Ovary (tissue), 9 donors: ENCODE data around the gene INO80. TPM values are rescaled to one million over a fixed set of nuclear protein-coding genes. Genes with fewer than 3 reads are reported as not detected.

Source experiments
- DNase-seq, 5 donors: peaks; one replicate each; pipeline ENCODE4 v3.0.0-alpha.2; 2019 to 2020
- H3K27ac ChIP-seq, 2 donors: fragments of 200-600 bp; one replicate each; pipeline versions ENCODE4 v1.5.1 to v1.8.0; 2019 to 2022
- H3K27me3 ChIP-seq: fragments of 200-600 bp; one replicate; pipeline ENCODE4 v1.8.0; 2022
- H3K36me3 ChIP-seq: fragments of 200-600 bp; sonication (generic); one replicate; pipeline ENCODE4 v1.5.1; 2019
- H3K4me1 ChIP-seq: one replicate; pipeline ENCODE4 v1.8.1; 2013; ENCODE audit warnings: mild to moderate bottlenecking, moderate library complexity; ENCODE audit not compliant: insufficient read depth
- H3K4me3 ChIP-seq: fragments of 200-600 bp; sonication (generic); one replicate; pipeline ENCODE4 v1.5.1; 2017
- H3K9me3 ChIP-seq, 2 donors: fragments of 200-600 bp in 1 of 2; sonication (generic) in 1 of 2; one replicate each; pipeline versions ENCODE4 v1.5.1 to v1.8.1; 2013 to 2019; ENCODE audit warnings: mild to moderate bottlenecking in 1 of 2, moderate library complexity in 1 of 2
- CTCF ChIP-seq, 3 donors: fragments of 450-650 bp in 2 of 3; fragments of 200-600 bp in 1 of 3; IDR thresholded peaks; one replicate each; pipeline versions ENCODE4 v1.5.1 to v1.8.0; 2016 to 2022; ENCODE audit warnings: antibody characterized with exemption in 3 of 3, mild to moderate bottlenecking in 1 of 3
- EP300 ChIP-seq: sonication (generic); formaldehyde crosslinking; IDR thresholded peaks from one replicate; pipeline ENCODE4 v1.6.1; 2017; ENCODE audit warnings: antibody characterized with exemption
- POLR2A ChIP-seq: fragments of 450-650 bp; IDR thresholded peaks from one replicate; pipeline ENCODE4 v1.6.1; 2017; ENCODE audit warnings: antibody characterized with exemption, mild to moderate bottlenecking, moderate library complexity
- WGBS, 3 donors: extraction: QIAGEN DNeasy Blood & Tissue Kit in 1 of 3; methylation state at CpG; one replicate each; pipeline versions ENCODE4 v1.1.5 to v1.1.7; 2013 to 2017; 5-methylcytosine and 5-hydroxymethylcytosine counted together
- intact Hi-C, 4 donors: fragments of 100-400 bp; cut with DNase I; formaldehyde crosslinking; loops; one replicate each; pipeline versions ENCODE4 v1.11.0 to v1.15.1; 2022 to 2023
- polyA plus RNA-seq, 2 donors: library from polyadenylated mRNA; stranded (reverse); fragments of 200-250 nt in 1 of 2; fragments of 350-450 nt in 1 of 2; fragmentation: Illumina TruSeq in 1 of 2; extraction: RNeasy Lipid Tissue Mini Kit (QIAGEN cat#74804) in 1 of 2; gene quantifications; one replicate each; pipeline ENCODE4 v1.2.3, GENCODE V29; 2013 to 2014
- total RNA-seq, 7 donors: library from RNA; depleted of rRNA in 2 of 7; stranded (reverse); fragments of >200 nt in 2 of 7; fragmentation: NEBNext Ultra II Directional in 3 of 7; extraction: Animal tissue kit (Norgen Biotek cat#: 25700) in 3 of 7; gene quantifications; one replicate each; pipeline versions ENCODE4 v1.1.0 to v1.2.4, GENCODE V29; 2016 to 2023
- donor health status: DM: no; HTN: no; CAD: no; lungs with moderate emphysema.
- donor health status: DM: no; HTN: no; CAD: no.
- donor health status: Bipolar disorder and iron deficiency.
- donor health status: DM: yes; HTN: yes; CAD: no.
- donor health status: DM: no; HTN: no; CAD: no.
- donor health status: DM: yes; HTN: yes; CAD: no.

Gene INO80
- total and polyA plus RNA-seq, 9 donors = 12.0 to 36.0 (median 17.3) TPM

- Histone ChIP-seq H3K36me3 (no peaks in the 10 kb centered on the region), H3K9me3 (no peaks in the 10 kb centered on the region), H3K4me3 (no peak overlapping the region), H3K4me1 (no peaks in the 10 kb centered on the region), H3K27me3 (no peaks in the 10 kb centered on the region), H3K27ac (no peak overlapping the region)
- 95 to 99% (median 97%) methylated on average over 3 of the region's 3 CpGs for WGBS, 3 donors
- intact Hi-C loops = no loop called here
- TF ChIP-seq CTCF (IDR thresholded peaks at IDR 0.05) (no peak), EP300 (no peak), POLR2A (no peak)
- DNase-seq = no peak
Observed at GRCh38 chr15:40991355-40991754, 124.7 kb downstream of the INO80 start.

GRCh38 chr15:40990789-40991188, 125.3 kb downstream of the INO80 start:
- Histone ChIP-seq H3K4me1 (no peaks in the 10 kb centered on the region), H3K27ac (no peak overlapping the region), H3K36me3 (no peaks in the 10 kb centered on the region), H3K4me3 (no peak overlapping the region), H3K9me3 (no peaks in the 10 kb centered on the region), H3K27me3 (no peaks in the 10 kb centered on the region)
- DNase-seq = no peak
- intact Hi-C loops = no loop called here
- 0% methylated on average over 1 of the region's 1 CpG for WGBS, 3 donors
- TF ChIP-seq CTCF (IDR thresholded peaks at IDR 0.05) = no peak
- no peak for TF ChIP-seq EP300
- TF ChIP-seq POLR2A = no peak

- H3K36me3 ChIP-seq = no peaks in the 10 kb centered on the region
- no peak for TF ChIP-seq POLR2A
- TF ChIP-seq CTCF (IDR thresholded peaks at IDR 0.05) = no peak
- no peak for TF ChIP-seq EP300
- no peaks in the 10 kb centered on the region for H3K9me3 ChIP-seq
- DNase-seq = no peak
- no peaks in the 10 kb centered on the region for H3K27me3 ChIP-seq
- no peak overlapping the region for H3K4me3 ChIP-seq
- no peak overlapping the region for H3K27ac ChIP-seq
- H3K4me1 ChIP-seq = no peaks in the 10 kb centered on the region
- intact Hi-C loops = no loop called here
Observed at GRCh38 chr15:40990080-40990479, 126.0 kb downstream of the INO80 start.

GRCh38 chr15:40988156-40988555, 127.9 kb downstream of the INO80 start:
- Histone ChIP-seq H3K4me3 (no peak overlapping the region), H3K4me1 (no peaks in the 10 kb centered on the region), H3K27ac (no peak overlapping the region), H3K27me3 (no peaks in the 10 kb centered on the region), H3K36me3 (no peaks in the 10 kb centered on the region), H3K9me3 (no peaks in the 10 kb centered on the region)
- TF ChIP-seq POLR2A = no peak
- no peak for TF ChIP-seq EP300
- TF ChIP-seq CTCF (IDR thresholded peaks at IDR 0.05) = no peak
- intact Hi-C loops = no loop called here
- DNase-seq = no peak
- WGBS, 3 donors = 87 to 91% (median 89%) methylated on average over 4 of the region's 4 CpGs

- intact Hi-C loops = no loop called here
- WGBS, 3 donors = 81 to 83% (median 82%) methylated on average over 7 of the region's 7 CpGs
- Histone ChIP-seq H3K9me3 (no peaks in the 10 kb centered on the region), H3K27me3 (no peaks in the 10 kb centered on the region), H3K4me1 (no peaks in the 10 kb centered on the region), H3K36me3 (no peaks in the 10 kb centered on the region), H3K27ac (no peak overlapping the region), H3K4me3 (no peak overlapping the region)
- DNase-seq = no peak
- TF ChIP-seq POLR2A (no peak), EP300 (no peak), CTCF (IDR thresholded peaks at IDR 0.05) (no peak)
Observed at GRCh38 chr15:40986820-40987219, 129.3 kb downstream of the INO80 start.
